T-helper 2 cell treated with Interferon-gamma antibody and Interleukin-4, amounts not matched to agents 100 ng/mL and 5 ng/mL, for 36 hours (primary cell): ENCODE measurements around the gene TFR2. TPM values are rescaled to one million over a fixed set of nuclear protein-coding genes. Genes with fewer than 3 reads are reported as not detected.

ENCODE experiments used
- intact Hi-C: fragments of 100-400 bp; cut with micrococcal nuclease; formaldehyde crosslinking; loops from one replicate; pipeline ENCODE4 v1.15.1; 2023
- total RNA-seq: library from RNA; stranded (reverse); gene quantifications from 2 replicates; pipeline ENCODE4 v1.2.3, GENCODE V29; 2022

TFR2 gene
- total RNA-seq: 11.7 and 13.5 TPM in 2 replicates

GRCh38 chr7:100641463-100641859 lies at the start of gene TFR2:
TSS of gene TFR2 (minus strand) at chr7:100641552. CDS start at chr7:100641509, 43 bp downstream.
- intact Hi-C loops: no loop called here

- intact Hi-C loops: loop anchor here (5.0 kb wide), 3 partner anchors 57 to 163 kb away; partner anchors contain the start of genes FBXO24, LRCH4 and SLC12A9
These were observed 48.1 kb upstream of the TFR2 start for GRCh38 chr7:100689230-100690135.

GRCh38 chr7:100688326-100688860 lies 47.0 kb upstream of the TFR2 start:
- intact Hi-C loops: no loop called here

- intact Hi-C loops: no loop called here
These were observed 46.5 kb upstream of the TFR2 start for GRCh38 chr7:100687751-100688300.

GRCh38 chr7:100687261-100687660 lies 45.9 kb upstream of the TFR2 start:
- intact Hi-C loops: no loop called here

- intact Hi-C loops: no loop called here
These were observed 45.5 kb upstream of the TFR2 start for GRCh38 chr7:100686822-100687211.

GRCh38 chr7:100686201-100686821 lies 45.0 kb upstream of the TFR2 start:
- intact Hi-C loops: no loop called here

- intact Hi-C loops: no loop called here
These were observed 44.3 kb upstream of the TFR2 start for GRCh38 chr7:100685631-100686145.

GRCh38 chr7:100685049-100685605 lies 43.8 kb upstream of the TFR2 start:
- intact Hi-C loops: no loop called here

GRCh38 chr7:100684534-100685042 lies 43.2 kb upstream of the TFR2 start:
- intact Hi-C loops: no loop called here

GRCh38 chr7:100683659-100684533 lies 42.5 kb upstream of the TFR2 start:
- intact Hi-C loops: no loop called here

GRCh38 chr7:100682991-100683658 lies 41.8 kb upstream of the TFR2 start:
- intact Hi-C loops: no loop called here

GRCh38 chr7:100682228-100682741 lies 40.9 kb upstream of the TFR2 start:
- intact Hi-C loops: no loop called here

- intact Hi-C loops: no loop called here
These were observed 40.3 kb upstream of the TFR2 start for GRCh38 chr7:100681491-100682227.

- intact Hi-C loops: no loop called here
These were observed 39.4 kb upstream of the TFR2 start for GRCh38 chr7:100680576-100681271.

- intact Hi-C loops: no loop called here
These were observed 38.7 kb upstream of the TFR2 start for GRCh38 chr7:100679927-100680575.

GRCh38 chr7:100679129-100679926 lies 38.0 kb upstream of the TFR2 start:
- intact Hi-C loops: no loop called here
